T-cell (primary cell): ENCODE data around the gene SEPTIN2. TPM values are rescaled to one million over a fixed set of nuclear protein-coding genes. Genes with fewer than 3 reads are reported as not detected.
"Not testable (repeated sequence)": the region's sequence is repeated elsewhere in the genome, so short reads cannot be mapped to it uniquely, and the experiment has no call there.

ENCODE experiments used
- ATAC-seq, 4 experiments: fragments of 200-7000 bp in 3 of 4; fragments of 150-1000 bp in 1 of 4; cut with Tn5 transposase; replicated peaks in 1 of 4; 1 replicate in 3 of 4; 2 replicates in 1 of 4; pipeline ENCODE4 v1.10.0; 2021; ENCODE audit warnings: moderate library complexity in 3 of 4, mild to moderate bottlenecking in 2 of 4, moderate number of reproducible peaks in 1 of 4
- CTCF ChIA-PET, 2 donors: fragments of 300-600 bp; sonication (Branson Sonifier 250); formaldehyde crosslinking; loops; one replicate each; lab custom pipeline; 2022; ENCODE audit warnings: antibody characterized with exemption in 2 of 2; lab: Charles Lee
- POLR2A ChIA-PET, 2 donors: fragments of 300-600 bp; sonication (Branson Sonifier 250); formaldehyde crosslinking; loops; one replicate each; lab custom pipeline; 2022; ENCODE audit warnings: antibody characterized with exemption in 2 of 2; lab: Charles Lee
- DNase-seq, 35 experiments: peaks; one replicate each; pipeline versions ENCODE4 v3.0.0 to v3.0.0-alpha.2; 2013 to 2023
- H3K27ac ChIP-seq: one replicate; pipeline ENCODE4 v1.5.1; 2013; ENCODE audit warnings: low read length
- H3K27me3 ChIP-seq, 2 experiments: replicated peaks in 1 of 2; 1 replicate in 1 of 2; 2 replicates in 1 of 2; pipeline versions ENCODE4 v1.6.1 to v1.7.0; 2013; ENCODE audit warnings: low read length in 1 of 2, mixed read lengths in 1 of 2; ENCODE audit not compliant: control insufficient read depth in 2 of 2, insufficient read depth in 2 of 2; ENCODE audit errors: extremely low read depth in 1 of 2
- H3K36me3 ChIP-seq, 2 donors: 1 replicate in 1 of 2; 2 replicates in 1 of 2; pipeline versions ENCODE4 v1.6.1 to v1.7.0; 2013; ENCODE audit warnings: low read length in 1 of 2; ENCODE audit not compliant: control insufficient read depth in 2 of 2, insufficient read depth in 1 of 2; ENCODE audit errors: extremely low read depth in 1 of 2
- H3K4me1 ChIP-seq, 2 experiments: 1 replicate in 1 of 2; 2 replicates in 1 of 2; pipeline versions ENCODE4 v1.6.1 to v1.7.0; 2013; ENCODE audit warnings: low read length in 2 of 2, mixed read lengths in 1 of 2; ENCODE audit not compliant: insufficient read depth in 2 of 2, control insufficient read depth in 1 of 2; ENCODE audit errors: extremely low read depth in 1 of 2
- H3K4me3 ChIP-seq, 2 donors: 1 replicate in 1 of 2; 2 replicates in 1 of 2; pipeline versions ENCODE4 v1.5.1 to v1.7.0; 2013; ENCODE audit warnings: mild to moderate bottlenecking in 2 of 2, low read length in 1 of 2, moderate library complexity in 1 of 2; ENCODE audit not compliant: control insufficient read depth in 1 of 2; ENCODE audit errors: extremely low read depth in 1 of 2
- H3K9me3 ChIP-seq: 2 replicates; pipeline ENCODE4 v1.7.0; 2013
- H3K27ac Mint-ChIP-seq, 2 donors: one replicate each; pipeline ENCODE4 v1.8.0; 2020 to 2021; ENCODE audit warnings: mild to moderate bottlenecking in 2 of 2, mixed read lengths in 2 of 2
- H3K27me3 Mint-ChIP-seq, 2 donors: one replicate each; pipeline ENCODE4 v1.8.0; 2021 to 2022; ENCODE audit warnings: mixed read lengths in 2 of 2
- H3K36me3 Mint-ChIP-seq: one replicate; pipeline ENCODE4 v1.8.0; 2021; ENCODE audit warnings: mixed read lengths
- H3K4me1 Mint-ChIP-seq, 3 donors: one replicate each; pipeline ENCODE4 v1.8.0; 2020 to 2022; ENCODE audit warnings: mixed read lengths in 3 of 3, mild to moderate bottlenecking in 1 of 3
- H3K4me3 Mint-ChIP-seq, 3 donors: one replicate each; pipeline ENCODE4 v1.8.0; 2020 to 2022; ENCODE audit warnings: mild to moderate bottlenecking in 3 of 3, mixed read lengths in 3 of 3, moderate library complexity in 3 of 3
- H3K9me3 Mint-ChIP-seq, 3 donors: one replicate each; pipeline ENCODE4 v1.8.0; 2020 to 2022; ENCODE audit warnings: mixed read lengths in 3 of 3
- WGBS: methylation state at CpG from one replicate; pipeline ENCODE4 v1.1.5; 2013; ENCODE audit warnings: missing lambda C conversion rate; ENCODE audit not compliant: insufficient coverage; 5-methylcytosine and 5-hydroxymethylcytosine counted together
- total RNA-seq, 35 experiments: library from RNA in 6 of 35; stranded (reverse) in 6 of 35; fragments of 120-200 nt in 1 of 35; gene quantifications; one replicate each; pipeline versions ENCODE4 v1.2.1 to v1.2.4 and lab custom pipeline; 2013 to 2026

SEPTIN2 gene
- total RNA-seq, 5 donors from 2014 or later (not counting 1 experiment from before 2014, with no cell fraction given) = 182 to 209 (median 189) TPM

DNA sequence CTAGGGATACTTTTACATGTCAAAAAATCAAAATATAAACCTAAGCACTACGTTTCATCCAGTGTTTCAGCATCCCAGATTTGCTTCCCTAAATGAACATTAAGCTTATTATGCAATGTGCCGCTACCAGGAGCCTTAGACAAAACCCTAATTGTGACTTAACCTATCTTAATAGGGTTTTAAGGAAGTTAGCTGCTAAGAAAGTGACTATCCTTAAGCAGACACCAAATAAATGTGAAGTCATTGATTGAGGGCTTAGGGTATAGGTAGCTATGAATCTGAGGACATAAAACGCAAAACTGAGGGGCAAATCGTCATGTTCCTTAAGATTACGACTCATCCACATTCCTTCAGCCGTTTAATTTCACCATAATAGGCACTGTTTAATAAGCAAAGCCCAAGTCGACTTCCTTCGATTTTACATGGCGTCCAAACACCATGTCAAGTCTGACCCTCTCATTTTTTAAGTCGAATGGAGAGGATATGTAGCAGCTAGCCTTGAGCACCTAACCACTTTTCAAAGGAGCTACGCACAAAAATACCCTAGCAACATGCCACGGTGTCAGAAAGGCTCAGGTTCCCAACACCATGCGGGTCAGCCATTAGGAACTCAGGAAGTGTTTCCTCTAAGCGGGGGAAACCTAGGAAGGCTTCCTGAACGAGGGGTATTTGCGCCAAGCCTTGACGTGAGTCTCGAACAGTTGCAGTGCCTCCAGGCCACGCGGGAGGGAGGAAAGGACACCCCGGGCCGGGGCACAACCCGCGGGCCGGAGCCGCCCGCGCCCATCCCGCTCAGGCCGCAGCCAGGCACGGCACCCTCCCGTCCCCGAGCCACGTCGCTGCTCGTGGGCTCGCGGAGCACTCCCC is 1.3 kb upstream of the SEPTIN2 start:
- peak overlapping the region; percentile 94 to 99 (median 99) for H3K4me3 Mint-ChIP-seq
- H3K27me3 Mint-ChIP-seq = no peaks in the 10 kb centered on the region
- CTCF ChIA-PET = interaction anchor here in 1 of 2 donors (0.6 to 1.2 kb wide), 3 partner anchors 16 to 212 kb away, joined by 3 read pairs; no protein-coding TSS in a partner anchor
- Histone ChIP-seq H3K27ac (peak overlapping the region; percentile 96), H3K9me3 (no peaks in the 10 kb centered on the region), H3K36me3 (peaks cover 0 to 3% of the 10 kb centered on the region in 2 donors), H3K4me1 (peaks cover 47 to 60% of the 10 kb centered on the region in 2 experiments), H3K4me3 (peak overlapping the region; percentile 54 to 81), H3K27me3 (no peaks in the 10 kb centered on the region)
- DNase-seq (peak in 4 of 35 experiments; percentile 2 to 12 (median 7)), ATAC-seq (no peak)
- H3K27ac Mint-ChIP-seq = peak overlapping the region; percentile 80 to 99
- H3K36me3 Mint-ChIP-seq = peaks cover 3% of the 10 kb centered on the region
- no peaks in the 10 kb centered on the region for H3K9me3 Mint-ChIP-seq
- peaks cover 74 to 79% (median 75%) of the 10 kb centered on the region in 3 donors for H3K4me1 Mint-ChIP-seq
- WGBS = under 1% methylated on average over 29 of the region's 38 CpGs
- POLR2A ChIA-PET = interaction anchor here (0.6 to 1.4 kb wide), 2 partner anchors 9 to 372 kb away, joined by 3 to 4 read pairs; partner anchors contain the start of gene DTYMK (in 1 of the 2)

GRCh38 chr2:241315093-241315878 is 439 bp upstream of the SEPTIN2 start, which contains the start of gene HDLBP:
TSS of gene HDLBP (minus strand) at chr2:241315672. CDS start at chr2:241266869, 48,803 bp downstream.
- peak within 1 kb of the TSS; percentile 81 to 95 for H3K4me3 ChIP-seq
- H3K4me1 ChIP-seq = peaks cover 46 to 53% of the 10 kb centered on the region in 2 experiments
- H3K36me3 ChIP-seq = peaks cover 0 to 3% of the 10 kb centered on the region in 2 donors
- H3K27me3 ChIP-seq = no peaks in the 10 kb centered on the region
- under 1% methylated on average over 62 of the region's 73 CpGs for WGBS
- Mint-ChIP-seq H3K4me3 (peak within 1 kb of the TSS; percentile 94 to 99 (median 99)), H3K36me3 (peaks cover 9% of the 10 kb centered on the region), H3K9me3 (no peaks in the 10 kb centered on the region), H3K27me3 (no peaks in the 10 kb centered on the region), H3K27ac (peak within 1 kb of the TSS; percentile 99), H3K4me1 (peaks cover 74 to 80% (median 75%) of the 10 kb centered on the region in 3 donors)
- peak within 1 kb of the TSS; percentile 96 for H3K27ac ChIP-seq
- peak; percentile 100 for DNase-seq
- ChIA-PET CTCF (interaction anchor here in 1 of 2 donors (0.6 to 1.1 kb wide), 2 partner anchors 43 to 213 kb away, joined by 3 read pairs; no protein-coding TSS in a partner anchor), POLR2A (interaction anchor here (0.6 kb wide), 2 partner anchors 9 to 371 kb away, joined by 3 to 4 read pairs; partner anchors contain the start of gene DTYMK (in 1 of the 2))
- no peaks in the 10 kb centered on the region for H3K9me3 ChIP-seq
- ATAC-seq = peak; percentile 76 to 80 (median 80)

DNA sequence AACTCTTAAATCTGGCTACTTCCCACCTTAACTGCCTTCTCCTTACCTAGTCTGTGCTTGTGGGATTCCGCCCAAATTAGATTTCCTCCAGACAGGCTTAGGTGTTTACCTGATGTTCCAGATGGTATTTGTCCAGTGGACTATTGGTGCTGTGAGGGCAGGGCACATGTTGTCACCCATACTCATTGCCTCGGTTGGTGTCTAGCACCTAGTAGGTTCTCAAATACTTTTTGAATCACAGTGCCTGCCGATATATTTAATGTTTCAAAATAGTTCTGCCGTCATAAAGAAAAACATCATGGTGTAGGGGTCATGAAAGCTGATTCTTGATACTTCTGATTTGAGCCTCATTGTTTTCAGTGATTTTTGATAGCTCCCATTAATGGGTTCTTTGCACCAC is 1.1 kb downstream of the SEPTIN2 start:
- no peaks in the 10 kb centered on the region for H3K27me3 ChIP-seq
- peaks cover 0 to 3% of the 10 kb centered on the region in 2 donors for H3K36me3 ChIP-seq
- no peaks in the 10 kb centered on the region for H3K9me3 ChIP-seq
- DNase-seq (no peak), ATAC-seq (no peak)
- ChIA-PET CTCF (interaction anchor here in 1 of 2 donors (0.7 kb wide), 1 partner anchor 489 kb away, joined by 4 read pairs; no protein-coding TSS in a partner anchor), POLR2A (interaction anchor here in 1 of 2 donors (0.6 kb wide), 1 partner anchor 35 kb away, joined by 4 read pairs; no protein-coding TSS in a partner anchor)
- peaks cover 74 to 80% (median 75%) of the 10 kb centered on the region in 3 donors for H3K4me1 Mint-ChIP-seq
- peak overlapping the region; percentile 90 for H3K27ac ChIP-seq
- H3K4me3 Mint-ChIP-seq = peak overlapping the region; percentile 94 to 99 (median 99)
- peak overlapping the region; percentile 81 to 95 for H3K4me3 ChIP-seq
- H3K27me3 Mint-ChIP-seq = no peaks in the 10 kb centered on the region
- H3K36me3 Mint-ChIP-seq = peaks cover 13% of the 10 kb centered on the region
- peak overlapping the region; percentile 92 to 95 for H3K27ac Mint-ChIP-seq
- peaks cover 45 to 51% of the 10 kb centered on the region in 2 experiments for H3K4me1 ChIP-seq
- no peaks in the 10 kb centered on the region for H3K9me3 Mint-ChIP-seq
- WGBS = 0% methylated on average over 1 of the region's 4 CpGs

GRCh38 chr2:241317391-241317790 is 1.7 kb downstream of the SEPTIN2 start:
- no peaks in the 10 kb centered on the region for H3K27me3 ChIP-seq
- DNase-seq (no peak), ATAC-seq (no peak)
- Mint-ChIP-seq H3K9me3 (no peaks in the 10 kb centered on the region), H3K4me3 (peak overlapping the region; percentile 94 to 99 (median 99)), H3K36me3 (peaks cover 13% of the 10 kb centered on the region), H3K27me3 (no peaks in the 10 kb centered on the region), H3K4me1 (peaks cover 73 to 78% (median 73%) of the 10 kb centered on the region in 3 donors), H3K27ac (peak overlapping the region; percentile 92 to 95)
- peaks cover 45 to 47% of the 10 kb centered on the region in 2 experiments for H3K4me1 ChIP-seq
- POLR2A ChIA-PET = interaction anchor here in 1 of 2 donors (0.6 kb wide), 1 partner anchor 34 kb away, joined by 4 read pairs; no protein-coding TSS in a partner anchor
- peaks cover 0 to 3% of the 10 kb centered on the region in 2 donors for H3K36me3 ChIP-seq
- H3K27ac ChIP-seq = peak overlapping the region; percentile 90
- no CpG with 5 or more reads among the region's 4 CpGs for WGBS
- no peaks in the 10 kb centered on the region for H3K9me3 ChIP-seq
- peak overlapping the region in 1 of 2 donors; percentile 81 for H3K4me3 ChIP-seq
- CTCF ChIA-PET = interaction anchor here (0.6 to 0.7 kb wide), 2 partner anchors 289 to 490 kb away, joined by 3 to 4 read pairs; no protein-coding TSS in a partner anchor

DNA sequence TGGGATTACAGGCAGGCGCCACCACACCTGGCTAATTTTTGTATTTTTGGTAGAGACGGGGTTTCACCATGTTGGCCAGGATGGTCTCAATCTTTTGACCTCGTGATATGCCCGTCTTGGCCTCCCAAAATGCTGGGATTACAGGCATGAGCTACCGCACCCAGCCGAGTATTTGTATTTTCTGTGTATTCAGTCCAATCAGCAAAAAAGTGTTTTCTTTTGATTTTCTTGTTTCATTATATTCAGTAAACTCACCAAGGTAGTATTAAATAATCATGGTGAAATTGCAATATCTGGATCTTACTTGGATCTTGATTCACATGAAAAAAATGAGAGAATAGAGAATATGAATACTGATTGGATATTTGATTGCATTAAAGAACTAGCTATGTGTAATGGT is 3.1 kb downstream of the SEPTIN2 start:
- H3K4me1 ChIP-seq = peaks cover 37 to 40% of the 10 kb centered on the region in 2 experiments

More for the DNA sequence above, 3.1 kb downstream of the SEPTIN2 start:
- H3K9me3 ChIP-seq, H3K4me3 ChIP-seq, H3K27ac Mint-ChIP-seq, H3K27me3 ChIP-seq, H3K27me3 Mint-ChIP-seq, H3K9me3 Mint-ChIP-seq, H3K36me3 ChIP-seq, POLR2A ChIA-PET, CTCF ChIA-PET, DNase-seq, H3K27ac ChIP-seq, ATAC-seq: not testable (repeated sequence)
- Mint-ChIP-seq H3K4me3 (peak overlapping the region in 1 of 3 donors; percentile 99), H3K36me3 (peaks cover 19% of the 10 kb centered on the region), H3K4me1 (peaks cover 67 to 71% (median 68%) of the 10 kb centered on the region in 3 donors)
- 96% methylated on average over 4 of the region's 6 CpGs for WGBS
